A549 treated with DMSO at 1 μM for 4 hours (cell line): ENCODE results near the gene HAUS5. TPM values are rescaled to one million over a fixed set of nuclear protein-coding genes. Genes with fewer than 3 reads are reported as not detected.

ENCODE experiments used
- total RNA-seq: library from RNA; stranded (reverse); fragments of 200-300 nt; extraction: Qiagen RNA extraction; gene quantifications from 5 replicates; pipeline ENCODE4 v1.2.3, GENCODE V29; 2022; ENCODE audit warnings: low read depth

The HAUS5 gene, protein sequence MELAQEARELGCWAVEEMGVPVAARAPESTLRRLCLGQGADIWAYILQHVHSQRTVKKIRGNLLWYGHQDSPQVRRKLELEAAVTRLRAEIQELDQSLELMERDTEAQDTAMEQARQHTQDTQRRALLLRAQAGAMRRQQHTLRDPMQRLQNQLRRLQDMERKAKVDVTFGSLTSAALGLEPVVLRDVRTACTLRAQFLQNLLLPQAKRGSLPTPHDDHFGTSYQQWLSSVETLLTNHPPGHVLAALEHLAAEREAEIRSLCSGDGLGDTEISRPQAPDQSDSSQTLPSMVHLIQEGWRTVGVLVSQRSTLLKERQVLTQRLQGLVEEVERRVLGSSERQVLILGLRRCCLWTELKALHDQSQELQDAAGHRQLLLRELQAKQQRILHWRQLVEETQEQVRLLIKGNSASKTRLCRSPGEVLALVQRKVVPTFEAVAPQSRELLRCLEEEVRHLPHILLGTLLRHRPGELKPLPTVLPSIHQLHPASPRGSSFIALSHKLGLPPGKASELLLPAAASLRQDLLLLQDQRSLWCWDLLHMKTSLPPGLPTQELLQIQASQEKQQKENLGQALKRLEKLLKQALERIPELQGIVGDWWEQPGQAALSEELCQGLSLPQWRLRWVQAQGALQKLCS
- 10.8 to 18.4 TPM (median 15.7 TPM) in 5 replicates for total RNA-seq

DNA sequence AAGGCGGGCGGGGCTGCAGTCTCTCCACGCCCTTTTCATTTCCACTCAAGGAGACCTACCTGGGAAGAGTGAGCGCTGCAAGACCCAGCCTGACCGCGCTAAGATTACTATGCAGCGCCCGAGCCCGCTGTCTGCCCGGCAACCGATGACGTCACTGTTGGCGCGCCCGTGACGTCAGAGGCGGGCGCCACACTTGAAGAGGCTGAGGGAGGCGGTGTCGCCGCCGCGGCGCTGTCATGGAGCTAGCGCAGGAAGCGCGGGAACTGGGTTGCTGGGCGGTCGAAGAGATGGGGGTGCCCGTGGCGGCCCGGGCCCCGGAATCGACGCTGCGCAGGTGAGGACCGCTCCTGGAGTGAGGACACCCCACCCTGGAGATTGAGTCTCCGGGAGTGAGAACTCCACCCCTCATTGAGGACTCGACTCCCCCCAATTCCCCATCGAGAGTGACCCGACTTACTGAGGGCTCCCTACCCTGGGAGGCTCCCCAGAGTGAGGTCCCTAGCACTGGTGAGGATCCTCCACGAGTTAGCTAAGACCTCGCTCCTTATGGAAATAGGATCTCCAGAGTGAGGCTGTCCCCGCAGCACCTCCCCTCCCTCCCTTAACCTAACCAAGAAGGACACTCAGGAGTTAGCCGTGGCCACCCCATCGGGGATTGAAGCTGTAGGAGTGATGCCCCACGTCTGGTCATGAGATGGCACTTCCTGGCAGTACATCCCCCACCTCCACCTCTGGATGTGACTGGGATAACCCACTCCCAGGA is at the start of gene HAUS5:
Gene HAUS5 (plus strand): TSS at position 177 of the 763 bp plus-strand sequence. CDS start 60 bp downstream, at position 237.

DNA sequence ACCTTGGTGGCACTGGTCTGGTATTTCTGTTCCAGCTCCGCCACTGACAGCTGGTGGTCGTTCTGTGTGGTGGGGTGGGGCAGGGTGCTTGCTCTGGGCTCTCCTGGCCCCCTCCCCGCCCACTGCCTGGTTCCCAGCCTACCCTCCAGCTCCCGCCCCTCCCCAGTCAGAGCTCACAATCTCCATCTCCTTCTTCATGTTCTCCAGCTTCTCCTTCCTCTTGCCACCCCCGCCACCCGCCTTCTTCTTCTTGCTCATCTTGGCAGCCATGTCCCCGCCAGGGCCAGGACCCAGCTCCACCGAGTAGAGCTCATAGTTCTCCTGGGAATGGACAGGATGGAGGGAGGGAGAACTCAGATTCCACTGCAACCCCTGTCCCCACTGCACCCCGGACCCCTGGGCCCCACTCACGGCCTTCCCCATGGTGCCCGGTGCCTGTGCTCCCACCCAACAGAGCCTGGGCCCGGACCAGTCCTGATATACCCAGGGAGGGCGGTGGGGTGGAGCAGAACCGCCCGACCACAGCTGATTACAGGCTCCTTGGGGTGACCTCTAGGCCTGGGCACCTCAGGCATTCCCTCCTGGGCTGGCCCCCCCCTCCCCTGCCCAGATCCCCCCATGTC is 49.2 kb upstream of the HAUS5 start, which contains the start of gene ATP4A:
Gene ATP4A (minus strand): TSS at position 452 of the 623 bp plus-strand sequence. CDS start 29 bp downstream, at position 423.

DNA sequence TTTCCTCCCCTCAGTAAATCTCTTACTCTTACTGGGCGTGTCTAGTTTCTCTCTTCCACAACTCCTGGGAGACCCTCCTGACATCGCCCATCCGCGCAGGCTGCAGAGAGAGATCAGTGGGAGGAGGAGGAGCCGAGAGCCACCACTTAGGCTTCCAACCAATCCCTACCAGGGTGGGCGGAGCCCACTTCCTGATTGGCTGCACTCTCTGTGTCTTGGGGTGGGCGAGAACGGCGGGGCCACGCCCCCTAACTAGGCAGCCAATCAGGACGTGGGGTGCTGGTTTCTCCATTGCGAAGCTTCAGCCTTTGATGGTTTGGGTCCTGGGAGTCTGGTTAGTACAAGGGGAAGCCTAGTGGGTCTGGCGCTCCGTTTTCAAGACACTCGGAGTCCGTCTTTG is 26.7 kb upstream of the HAUS5 start, which contains the start of gene PMIS2:
Gene PMIS2 (plus strand): TSS at position 326 of the 400 bp plus-strand sequence. CDS start 87 bp downstream, outside the sequence.

DNA sequence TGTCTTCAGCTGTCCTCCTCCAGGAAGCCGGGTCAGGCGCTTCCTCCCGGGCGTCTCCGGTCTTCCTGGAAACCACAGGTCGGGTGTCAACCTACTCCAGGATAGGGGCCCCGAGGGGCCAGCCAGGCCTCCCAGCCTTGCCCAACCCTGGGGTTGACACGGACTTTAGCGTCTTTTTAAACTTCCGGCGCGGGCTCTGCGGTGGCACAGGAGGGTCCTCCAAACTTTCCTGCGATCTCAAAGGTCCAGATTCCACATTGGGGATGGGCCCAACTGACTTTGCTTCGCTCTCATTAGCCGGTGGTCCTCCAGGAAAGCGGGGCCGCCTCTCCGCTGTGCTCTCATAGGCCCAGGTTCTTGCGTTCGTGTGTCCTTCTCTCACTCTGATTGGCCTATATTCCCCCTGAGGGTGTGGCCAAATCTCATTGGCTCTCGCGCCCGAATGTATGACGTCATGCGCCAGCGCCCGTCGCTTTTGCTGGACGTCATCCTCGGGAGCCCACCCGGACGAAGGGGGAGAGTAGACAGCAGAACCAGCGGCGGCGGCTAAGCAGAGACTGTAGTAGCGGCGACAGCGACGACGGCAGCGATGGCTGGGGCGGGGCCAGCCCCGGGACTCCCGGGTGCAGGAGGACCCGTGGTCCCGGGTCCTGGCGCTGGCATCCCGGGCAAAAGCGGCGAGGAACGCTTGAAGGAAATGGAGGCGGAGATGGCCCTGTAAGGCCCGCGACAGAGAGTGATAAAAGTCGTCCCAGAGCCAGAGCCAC is 16.2 kb downstream of the HAUS5 start, which contains the start of gene RBM42:
Gene RBM42 (plus strand): TSS at position 472 of the 767 bp plus-strand sequence. CDS start 118 bp downstream, at position 590.

DNA sequence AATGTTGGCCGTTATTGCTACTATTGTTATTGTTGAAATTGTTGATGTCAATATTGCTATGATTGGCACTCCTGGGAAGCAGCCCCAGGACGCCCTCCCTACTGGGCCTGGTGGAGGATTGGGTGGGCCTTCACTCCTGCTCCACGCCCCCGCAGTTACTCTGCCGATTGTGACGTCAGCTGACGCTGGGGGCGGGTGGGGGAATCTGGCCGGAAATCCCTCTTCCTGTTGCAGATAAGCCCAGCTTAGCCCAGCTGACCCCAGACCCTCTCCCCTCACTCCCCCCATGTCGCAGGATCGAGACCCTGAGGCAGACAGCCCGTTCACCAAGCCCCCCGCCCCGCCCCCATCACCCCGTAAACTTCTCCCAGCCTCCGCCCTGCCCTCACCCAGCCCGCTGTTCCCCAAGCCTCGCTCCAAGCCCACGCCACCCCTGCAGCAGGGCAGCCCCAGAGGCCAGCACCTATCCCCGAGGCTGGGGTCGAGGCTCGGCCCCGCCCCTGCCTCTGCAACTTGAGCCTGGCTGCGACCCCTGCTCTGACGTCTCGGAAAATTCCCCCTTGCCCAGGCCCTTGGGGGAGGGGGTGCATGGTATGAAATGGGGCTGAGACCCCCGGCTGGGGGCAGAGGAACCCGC is 29.1 kb downstream of the HAUS5 start, which contains the start of gene ETV2:
Gene ETV2 (plus strand): TSS at position 231 of the 637 bp plus-strand sequence. CDS start 716 bp downstream, outside the sequence.

DNA sequence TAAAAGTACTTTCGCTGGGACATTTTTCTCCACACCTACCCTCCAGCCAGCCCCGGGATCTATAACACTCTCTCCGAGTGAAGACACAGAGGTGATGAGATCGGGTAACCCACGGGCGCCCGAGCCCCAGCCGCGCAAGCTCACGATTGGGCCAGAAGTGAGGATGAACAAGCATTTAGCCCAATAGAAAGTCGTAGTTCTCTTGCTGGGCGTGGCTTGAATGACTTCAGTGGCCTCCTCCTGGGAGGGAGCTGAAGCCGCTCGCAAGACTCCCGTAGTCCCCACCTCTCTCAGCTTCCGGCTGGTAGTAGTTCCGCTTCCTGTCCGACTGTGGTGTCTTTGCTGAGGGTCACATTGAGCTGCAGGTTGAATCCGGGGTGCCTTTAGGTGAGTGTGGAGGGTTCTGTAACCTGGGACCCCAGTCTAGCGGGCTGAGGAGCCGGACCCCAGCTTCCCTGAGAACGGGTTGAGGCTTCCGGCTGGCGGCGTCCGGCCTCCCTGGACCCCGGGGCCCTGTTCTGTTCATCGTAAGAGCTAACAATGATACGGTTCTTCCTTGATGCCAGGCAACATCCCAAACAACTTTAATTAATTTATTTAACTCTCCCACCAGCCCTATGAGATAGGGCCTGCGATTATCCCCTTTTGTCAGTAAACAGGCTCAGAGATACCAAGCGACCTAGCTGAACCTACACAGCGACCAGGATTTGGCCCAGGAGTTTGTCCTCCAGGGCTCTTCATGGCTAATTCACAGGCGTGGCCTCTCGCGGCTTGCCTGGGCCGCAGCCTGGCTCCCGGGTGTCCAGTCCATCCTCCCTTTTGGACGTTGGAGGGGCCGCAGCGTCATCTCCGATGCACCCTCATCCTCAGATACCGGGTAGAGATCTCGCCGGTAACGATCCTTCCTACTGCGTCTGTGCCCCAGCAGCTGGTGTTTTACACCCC is 35.8 kb downstream of the HAUS5 start, which contains the start of gene COX6B1:
Gene COX6B1 (plus strand): TSS at position 307 of the 945 bp plus-strand sequence. CDS start 2,921 bp downstream, outside the sequence.

DNA sequence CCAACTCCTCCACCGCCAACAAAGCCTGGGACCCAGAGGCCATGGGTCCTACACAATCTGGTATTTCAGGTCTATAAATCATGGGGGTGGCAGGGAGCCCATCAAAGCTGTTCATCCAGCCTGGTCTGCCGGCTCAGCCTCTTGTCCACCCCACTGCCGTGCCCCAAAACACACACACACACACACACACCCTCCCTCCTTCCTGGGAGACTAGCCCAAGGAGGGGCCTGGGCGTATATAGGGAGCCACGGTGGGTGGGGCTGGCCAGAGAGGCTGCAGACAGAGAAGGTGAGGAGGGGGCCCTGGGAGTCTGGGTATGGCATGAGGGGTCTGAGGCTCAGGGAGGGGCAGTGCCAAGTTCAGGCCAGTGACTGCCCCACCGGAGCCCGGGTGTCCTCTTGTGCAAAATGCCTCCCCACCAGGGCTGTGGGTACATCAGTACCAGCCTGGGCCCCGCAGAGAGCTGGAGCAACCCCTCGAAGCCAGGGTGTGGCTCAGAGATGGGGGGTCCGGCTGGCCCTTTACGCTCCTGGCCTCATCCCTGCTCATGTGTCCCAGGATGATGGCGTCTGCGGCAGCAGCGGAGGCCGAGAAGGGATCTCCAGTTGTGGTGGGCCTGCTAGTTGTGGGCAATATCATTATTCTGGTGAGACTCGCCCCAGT is 53.8 kb downstream of the HAUS5 start, which contains the start of gene UPK1A:
Gene UPK1A (plus strand): TSS at position 267 of the 663 bp plus-strand sequence. CDS start 296 bp downstream, at position 563.

Other genes with a start within 250 kb of the HAUS5 start
- not detected in 5 replicates for gene GPR42, start 241.7 kb upstream of the HAUS5 start, total RNA-seq
- gene FFAR2, start 164.5 kb upstream of the HAUS5 start, total RNA-seq: 0.05 TPM in 1 of 5 replicates, not detected in the others
- not detected in 5 replicates for gene KRTDAP, start 122.3 kb upstream of the HAUS5 start, total RNA-seq
- 27.3 to 37.1 TPM (median 33.6 TPM) in 5 replicates for gene DMKN, start 99.1 kb upstream of the HAUS5 start, total RNA-seq
- 2.7 to 3.9 TPM (median 3.0 TPM) in 5 replicates for gene SBSN, start 84.4 kb upstream of the HAUS5 start, total RNA-seq
- gene GAPDHS, start 79.3 kb upstream of the HAUS5 start, total RNA-seq: not detected in 5 replicates
- 350 to 445 TPM (median 403 TPM) in 5 replicates for gene TMEM147, start 67.1 kb upstream of the HAUS5 start, total RNA-seq
- 0.10 TPM in 1 of 5 replicates, not detected in the others for gene ATP4A, start 49.1 kb upstream of the HAUS5 start, total RNA-seq
- gene PMIS2, start 26.6 kb upstream of the HAUS5 start, total RNA-seq: not detected in 5 replicates
- gene RBM42, start 16.3 kb downstream of the HAUS5 start, total RNA-seq: 147 to 213 TPM (median 187 TPM) in 5 replicates
- 2.1 to 3.1 TPM (median 2.3 TPM) in 5 replicates for gene ETV2, start 29.0 kb downstream of the HAUS5 start, total RNA-seq
- 1,270 to 1,573 TPM (median 1,320 TPM) in 5 replicates for gene COX6B1, start 35.6 kb downstream of the HAUS5 start, total RNA-seq
- 0.64 to 1.2 TPM (median 0.84 TPM) in 5 replicates for gene UPK1A, start 53.8 kb downstream of the HAUS5 start, total RNA-seq
- gene ZBTB32, start 91.8 kb downstream of the HAUS5 start, total RNA-seq: 0.05 TPM in 1 of 5 replicates, not detected in the others
- 47.8 to 63.3 TPM (median 58.5 TPM) in 5 replicates for gene KMT2B, start 105.3 kb downstream of the HAUS5 start, total RNA-seq
- 10.2 to 13.0 TPM (median 11.9 TPM) in 5 replicates for gene IGFLR1, start 129.7 kb downstream of the HAUS5 start, total RNA-seq
- 23.0 to 29.3 TPM (median 28.6 TPM) in 5 replicates for gene U2AF1L4, start 132.7 kb downstream of the HAUS5 start, total RNA-seq
- gene PSENEN, start 132.9 kb downstream of the HAUS5 start, total RNA-seq: 273 to 299 TPM (median 279 TPM) in 5 replicates
- gene LIN37, start 135.8 kb downstream of the HAUS5 start, total RNA-seq: 20.7 to 27.8 TPM (median 21.4 TPM) in 5 replicates
- gene HSPB6, start 144.3 kb downstream of the HAUS5 start, total RNA-seq: 0.16 to 0.34 TPM (median 0.20 TPM) in 5 replicates
- gene PROSER3, start 145.4 kb downstream of the HAUS5 start, total RNA-seq: 27.5 to 38.7 TPM (median 32.5 TPM) in 5 replicates
- 3.5 to 9.2 TPM (median 6.2 TPM) in 5 replicates for gene ARHGAP33, start 162.8 kb downstream of the HAUS5 start, total RNA-seq
- 0.27 to 0.66 TPM (median 0.41 TPM) in 4 of 5 replicates, not detected in the other for gene PRODH2, start 200.1 kb downstream of the HAUS5 start, total RNA-seq
- gene NPHS1, start 239.8 kb downstream of the HAUS5 start, total RNA-seq: 0.17 to 0.77 TPM (median 0.42 TPM) in 5 replicates
- gene KIRREL2, start 244.2 kb downstream of the HAUS5 start, total RNA-seq: 0.44 to 0.74 TPM (median 0.58 TPM) in 5 replicates